Head of caudate nucleus (tissue), 42 donors: ENCODE data around the gene CTAGE9.

Source experiments
- DNase-seq, 42 donors: peaks; one replicate each; pipeline versions ENCODE4 v3.0.0 to v3.0.0-alpha.2; 2020 to 2021; ENCODE audit warnings: mixed read lengths in 7 of 42
- intact Hi-C: fragments of 100-400 bp; cut with DNase I; formaldehyde crosslinking; loops from one replicate; pipeline ENCODE4 v1.15.0; 2022

Gene CTAGE9

GRCh38 chr6:131685266-131685780, 25.5 kb downstream of the CTAGE9 start:
- DNase-seq: no peak
- intact Hi-C loops: no loop called here

GRCh38 chr6:131683479-131683878, 27.3 kb downstream of the CTAGE9 start:
- DNase-seq: no peak
- intact Hi-C loops: no loop called here

GRCh38 chr6:131682442-131682841, 28.4 kb downstream of the CTAGE9 start:
- no peak for DNase-seq
- intact Hi-C loops: no loop called here

- no peak for DNase-seq
- intact Hi-C loops: no loop called here
These were observed 29.2 kb downstream of the CTAGE9 start for GRCh38 chr6:131681585-131681984.

- DNase-seq: no peak
- intact Hi-C loops: no loop called here
These were observed 29.9 kb downstream of the CTAGE9 start for GRCh38 chr6:131680868-131681267.

GRCh38 chr6:131678442-131678841, 32.4 kb downstream of the CTAGE9 start:
- intact Hi-C loops: no loop called here

GRCh38 chr6:131673184-131673583, 37.6 kb downstream of the CTAGE9 start:
- intact Hi-C loops: no loop called here
- DNase-seq: no peak

More at GRCh38 chr6:131678442-131678841, 32.4 kb downstream of the CTAGE9 start:
- DNase-seq: no peak

GRCh38 chr6:131669891-131670290, 40.9 kb downstream of the CTAGE9 start:
- DNase-seq: no peak
- intact Hi-C loops: no loop called here

- DNase-seq: no peak
- intact Hi-C loops: no loop called here
These were observed 47.1 kb downstream of the CTAGE9 start for GRCh38 chr6:131663578-131664165.

- no peak for DNase-seq
- intact Hi-C loops: no loop called here
These were observed 50.6 kb downstream of the CTAGE9 start for GRCh38 chr6:131660195-131660594.
